ENCODE data around the gene RARB. TPM values are rescaled to one million over a fixed set of nuclear protein-coding genes. Genes with fewer than 3 reads are reported as not detected.

The RARB gene
- total RNA-seq, 1 experiment from 2014 or later: 29.9 TPM

DNA sequence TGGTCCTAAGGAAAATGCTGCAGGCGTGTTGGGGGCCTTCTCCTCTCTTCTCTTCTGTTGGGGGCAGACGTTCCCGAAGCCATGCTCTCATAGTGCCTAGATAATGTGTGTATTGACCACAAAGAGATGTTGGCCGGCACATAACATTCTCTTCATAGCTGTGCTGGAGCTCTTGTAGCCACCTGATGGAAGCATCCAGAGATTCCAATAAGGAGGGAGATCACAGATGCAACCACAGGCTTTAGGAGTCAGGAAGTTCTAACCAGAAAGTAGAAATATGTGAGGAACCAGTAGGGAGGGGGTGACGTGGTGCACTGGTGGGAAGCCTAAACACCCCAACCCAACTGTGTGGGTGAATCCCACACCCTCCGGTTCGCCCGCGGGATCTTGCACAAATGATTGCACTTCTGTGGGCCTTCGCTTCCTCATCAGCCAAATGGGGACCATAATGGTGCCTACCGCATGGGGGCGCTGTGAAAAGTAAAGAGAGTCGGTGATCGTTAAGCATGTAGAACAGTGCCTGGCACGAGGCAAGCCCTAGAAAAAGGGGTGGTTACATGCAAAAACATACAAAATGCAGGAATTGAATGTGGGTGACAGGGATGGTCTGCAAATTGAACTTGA, 148.9 kb downstream of the RARB start:
- in situ Hi-C loops (cut with HindIII; ENCODE audit: low pct_unique_long_range_greater_than_20kb, low sequenced_read_pairs): no loop called here
- no peak for DNase-seq (ENCODE audit: low read depth)

DNA sequence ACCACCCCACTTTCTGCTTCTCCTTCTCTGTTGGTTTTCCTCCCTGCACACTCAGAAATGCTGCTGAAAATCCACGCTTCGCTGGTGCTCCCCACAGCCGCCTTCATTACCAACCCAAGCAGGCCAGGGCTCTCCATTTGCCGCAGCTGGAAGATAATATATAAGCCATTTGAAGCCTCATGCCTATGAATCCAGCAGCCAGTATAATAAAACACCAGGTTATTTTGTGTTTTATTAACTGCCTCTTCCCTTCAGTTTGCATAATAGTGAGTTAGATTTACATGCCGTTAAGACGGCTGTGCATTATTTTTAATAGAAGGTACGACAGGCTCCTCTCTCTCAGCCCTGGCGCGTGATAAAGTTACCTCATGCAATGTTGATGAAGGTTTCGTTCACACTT, 150.0 kb downstream of the RARB start:
- in situ Hi-C loops (cut with HindIII; ENCODE audit: low pct_unique_long_range_greater_than_20kb, low sequenced_read_pairs): no loop called here
- DNase-seq (ENCODE audit: low read depth): no peak

DNA sequence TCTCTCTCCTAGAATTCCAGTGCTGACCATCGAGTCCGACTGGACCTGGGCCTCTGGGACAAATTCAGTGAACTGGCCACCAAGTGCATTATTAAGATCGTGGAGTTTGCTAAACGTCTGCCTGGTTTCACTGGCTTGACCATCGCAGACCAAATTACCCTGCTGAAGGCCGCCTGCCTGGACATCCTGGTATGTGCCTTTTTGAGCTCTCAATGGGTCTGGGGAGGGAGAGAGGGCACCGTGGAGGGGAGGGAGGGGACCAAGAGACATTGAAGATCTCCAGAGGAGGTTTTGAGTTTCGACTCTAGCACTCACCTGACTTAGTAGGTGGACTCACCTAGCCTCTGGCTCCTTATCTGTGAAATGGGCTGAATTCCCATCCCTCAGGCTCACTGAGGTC, 152.5 kb downstream of the RARB start:
- in situ Hi-C loops (cut with HindIII; ENCODE audit: low pct_unique_long_range_greater_than_20kb, low sequenced_read_pairs): no loop called here
- no peak for DNase-seq (ENCODE audit: low read depth)

DNA sequence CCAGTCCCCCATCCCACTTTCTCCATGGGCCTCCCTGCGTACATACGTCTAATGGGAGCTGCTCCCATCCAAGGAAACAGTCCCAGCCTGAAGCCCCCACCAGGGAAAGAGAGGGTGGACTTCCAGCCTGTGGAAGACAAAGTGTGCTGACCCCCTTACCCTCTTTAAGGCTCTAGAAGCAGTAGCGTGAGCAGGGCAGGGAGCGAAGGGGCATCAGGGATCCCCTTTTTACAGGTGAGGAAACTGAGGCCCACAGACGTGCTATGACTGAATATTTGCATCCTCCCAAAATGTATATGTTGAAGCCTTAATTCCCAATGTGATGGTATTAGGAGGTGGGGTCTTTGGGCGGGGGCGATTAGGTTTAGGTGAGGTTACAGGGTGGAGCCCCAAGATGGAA, 153.3 kb downstream of the RARB start:
- no peak for DNase-seq (ENCODE audit: low read depth)
- in situ Hi-C loops (cut with HindIII; ENCODE audit: low pct_unique_long_range_greater_than_20kb, low sequenced_read_pairs): no loop called here

DNA sequence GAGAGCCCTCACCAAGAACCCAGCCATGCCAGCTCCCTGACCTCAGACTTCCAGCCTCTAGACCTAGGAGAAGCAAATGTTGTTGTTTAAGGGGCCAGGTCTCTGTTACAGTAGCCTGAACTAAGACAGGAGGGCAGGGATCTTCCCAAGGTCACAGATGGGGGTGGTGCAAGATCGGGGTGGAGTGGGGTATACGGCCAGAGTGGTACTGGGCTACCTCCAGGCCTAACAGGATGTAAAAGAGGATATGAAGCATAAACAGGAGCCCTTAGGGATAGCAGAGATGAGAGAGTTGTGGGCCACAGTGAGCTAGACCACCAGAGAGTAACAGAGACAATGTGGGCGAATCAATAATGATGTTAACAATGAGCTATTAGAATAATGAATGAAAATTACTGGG, 153.8 kb downstream of the RARB start:
- in situ Hi-C loops (cut with HindIII; ENCODE audit: low pct_unique_long_range_greater_than_20kb, low sequenced_read_pairs): no loop called here

DNA sequence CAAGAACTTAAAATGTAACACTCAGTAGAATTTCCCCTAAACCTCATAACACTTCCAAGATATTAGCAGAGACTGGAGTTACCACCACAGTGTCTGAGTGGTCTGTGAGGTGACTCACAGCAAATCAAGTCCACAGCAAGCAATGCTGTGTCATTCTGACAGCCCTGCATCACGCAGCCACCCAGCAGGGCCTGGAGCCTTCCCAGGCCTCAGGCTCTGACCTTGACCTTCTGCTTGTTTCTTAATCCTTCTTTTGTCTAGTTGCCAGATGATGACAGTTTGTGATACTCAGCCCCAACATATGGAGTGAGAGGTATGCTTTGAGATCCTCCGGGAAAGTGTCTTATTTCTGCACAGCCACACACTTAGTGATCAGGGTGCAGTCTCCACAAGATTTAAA, 154.2 kb downstream of the RARB start:
- in situ Hi-C loops (cut with HindIII; ENCODE audit: low pct_unique_long_range_greater_than_20kb, low sequenced_read_pairs): no loop called here

More for the DNA sequence above, 153.8 kb downstream of the RARB start:
- DNase-seq (ENCODE audit: low read depth): no peak

DNA sequence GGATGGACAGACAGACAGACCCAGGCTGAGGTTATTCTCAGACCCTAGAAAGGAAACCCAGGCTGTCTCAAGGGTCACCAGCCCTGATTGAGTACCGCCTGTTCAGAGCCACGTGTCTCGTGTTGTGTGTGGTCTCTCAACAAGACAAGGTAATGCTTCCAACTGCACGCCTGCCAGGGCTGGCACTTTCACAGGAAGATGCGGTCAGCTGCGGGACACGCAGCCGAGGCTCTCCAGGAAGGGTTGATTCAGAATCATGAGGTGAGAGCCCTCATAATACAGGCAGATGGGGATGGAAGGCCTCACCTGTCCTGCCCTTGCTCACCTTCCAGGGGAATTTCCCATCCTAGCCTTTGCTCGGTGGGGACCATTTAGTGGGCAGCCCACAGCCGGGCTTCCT, 155.3 kb downstream of the RARB start:
- DNase-seq (ENCODE audit: low read depth): no peak
- in situ Hi-C loops (cut with HindIII; ENCODE audit: low pct_unique_long_range_greater_than_20kb, low sequenced_read_pairs): no loop called here

More for the DNA sequence above, 154.2 kb downstream of the RARB start:
- DNase-seq (ENCODE audit: low read depth): peak; percentile 90

DNA sequence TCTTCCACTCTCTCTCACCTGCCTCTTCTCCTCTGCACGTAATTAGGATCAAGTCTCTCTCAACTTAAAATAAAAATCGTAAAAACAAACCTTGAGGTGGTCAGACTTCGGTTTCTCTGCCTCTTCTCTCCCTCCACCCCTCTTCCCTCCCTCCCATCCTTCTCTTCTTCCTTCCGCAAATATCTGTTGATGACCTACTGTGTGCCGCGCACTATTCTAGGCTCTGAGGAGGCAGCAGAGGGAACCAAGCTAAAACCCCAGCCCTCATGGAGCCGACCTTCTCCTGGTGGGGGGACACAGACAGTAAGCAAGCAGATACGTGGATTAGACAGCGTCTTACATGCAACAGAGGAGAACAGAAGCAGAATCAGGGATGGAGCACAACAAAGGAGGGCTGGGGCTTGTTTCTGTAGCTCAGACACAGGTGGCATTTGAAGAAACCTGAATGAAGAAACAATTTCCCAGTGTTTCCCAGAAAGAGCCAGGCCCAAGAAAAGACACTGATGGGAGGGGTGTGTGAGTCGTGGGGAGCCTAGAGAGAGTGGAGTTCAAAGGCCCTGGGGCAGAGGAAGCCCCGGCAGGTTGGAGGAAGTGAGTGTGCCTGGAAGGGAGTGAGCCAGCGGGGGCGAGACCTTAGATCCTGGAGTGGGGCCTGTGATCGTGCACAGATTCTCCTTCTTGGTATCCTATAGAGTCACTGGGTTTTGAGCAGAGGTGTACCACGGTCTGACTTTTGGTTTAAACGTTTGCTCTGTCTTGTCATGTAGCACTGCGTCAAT, 156.1 kb downstream of the RARB start:
- in situ Hi-C loops (cut with HindIII; ENCODE audit: low pct_unique_long_range_greater_than_20kb, low sequenced_read_pairs): no loop called here
- DNase-seq (ENCODE audit: low read depth): no peak

DNA sequence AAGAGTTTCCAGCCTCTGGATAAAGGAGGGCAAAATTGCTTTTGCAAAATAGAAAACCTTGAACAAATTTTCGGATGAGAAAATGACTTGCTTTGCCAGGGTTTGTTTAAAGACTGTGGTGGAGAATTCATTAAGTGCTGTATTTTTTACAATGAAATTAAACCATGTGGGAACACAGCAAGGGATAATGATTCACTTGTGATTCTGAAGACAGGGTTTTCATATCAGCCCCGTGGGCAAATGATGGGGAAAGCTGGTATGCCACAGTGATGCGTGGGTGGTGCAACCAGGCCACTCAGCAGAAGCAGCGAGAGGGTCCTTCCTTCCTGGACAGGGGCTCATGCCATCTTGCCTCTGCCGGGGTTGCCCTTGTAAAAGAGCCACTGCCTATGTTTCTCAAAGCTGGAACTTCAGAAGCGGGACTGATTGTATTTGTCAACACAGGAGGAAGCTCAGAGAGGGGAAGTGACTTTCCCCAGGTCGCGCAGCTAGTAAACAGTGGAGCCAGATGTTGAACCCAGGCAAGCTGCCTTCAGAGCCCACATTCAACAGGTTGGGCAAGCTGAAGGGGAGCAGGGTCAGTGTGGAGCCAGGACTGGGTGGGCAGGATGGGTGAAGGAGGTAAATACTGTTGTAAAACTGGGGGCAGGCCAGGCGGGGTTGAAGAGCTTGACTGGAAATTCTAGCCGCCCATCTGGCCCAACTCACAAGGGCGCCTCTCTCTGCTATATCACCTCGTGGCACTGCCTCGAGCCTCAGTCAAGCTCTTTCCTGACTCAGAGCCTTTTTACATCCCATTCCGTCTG, 157.5 kb downstream of the RARB start:
- no peak for DNase-seq (ENCODE audit: low read depth)
- in situ Hi-C loops (cut with HindIII; ENCODE audit: low pct_unique_long_range_greater_than_20kb, low sequenced_read_pairs): no loop called here

DNA sequence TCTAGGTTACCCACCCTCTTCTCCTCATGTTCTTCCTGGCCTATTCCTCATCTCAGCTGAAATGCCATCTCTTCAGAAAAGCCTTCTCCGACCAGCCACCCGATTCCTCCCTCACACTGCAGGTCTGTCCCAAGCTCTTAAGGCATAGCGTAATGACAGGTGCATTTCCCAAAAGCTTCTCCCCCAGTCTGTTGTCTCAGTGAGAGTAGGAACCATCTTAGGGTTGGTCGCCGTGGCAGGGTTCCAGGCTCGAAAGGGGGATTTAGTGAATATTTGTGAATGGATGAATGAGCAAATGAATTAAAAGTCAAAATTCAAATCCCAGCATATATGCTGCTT, 158.1 kb downstream of the RARB start:
- in situ Hi-C loops (cut with HindIII; ENCODE audit: low pct_unique_long_range_greater_than_20kb, low sequenced_read_pairs): no loop called here
- DNase-seq (ENCODE audit: low read depth): no peak

DNA sequence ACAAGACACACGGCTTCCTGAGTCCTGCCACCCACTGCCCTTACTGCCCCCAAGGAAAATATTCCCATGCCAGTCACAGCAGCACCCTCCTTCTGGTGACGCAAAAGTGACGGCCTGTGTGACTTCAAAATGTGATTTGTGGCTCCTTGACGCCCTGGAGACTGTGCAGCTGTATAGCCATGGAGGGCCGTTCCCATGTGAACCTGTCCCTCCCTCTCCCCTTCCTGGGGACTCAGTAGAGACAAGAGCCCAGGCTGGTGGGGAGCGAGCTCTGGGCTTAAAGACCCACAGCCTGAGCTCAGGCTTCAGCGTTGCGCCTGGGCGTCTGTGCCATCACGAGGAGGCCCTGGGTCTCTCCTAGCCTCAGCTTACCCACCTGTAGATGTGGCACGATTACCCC, 158.5 kb downstream of the RARB start:
- DNase-seq (ENCODE audit: low read depth): no peak
- in situ Hi-C loops (cut with HindIII; ENCODE audit: low pct_unique_long_range_greater_than_20kb, low sequenced_read_pairs): no loop called here

DNA sequence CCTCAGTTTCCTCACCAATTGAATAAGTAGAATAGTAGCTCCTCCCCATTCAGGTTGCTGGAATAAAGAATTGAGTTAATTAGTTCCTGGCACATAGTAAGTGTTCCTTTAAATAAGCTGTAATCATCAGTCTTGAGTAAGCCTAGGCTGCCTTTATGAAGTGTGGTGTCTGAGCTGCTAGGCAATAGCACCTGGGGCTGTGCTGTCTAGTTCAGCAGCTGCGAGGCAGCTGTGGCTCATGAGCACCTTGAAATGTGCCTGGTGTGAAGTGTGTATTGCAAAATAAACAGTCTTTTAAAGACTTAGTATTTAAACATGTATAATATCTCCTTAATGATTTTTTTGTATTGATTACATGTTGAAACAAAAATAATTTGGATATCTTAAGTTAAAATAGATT, 159.0 kb downstream of the RARB start:
- DNase-seq (ENCODE audit: low read depth): no peak
- in situ Hi-C loops (cut with HindIII; ENCODE audit: low pct_unique_long_range_greater_than_20kb, low sequenced_read_pairs): no loop called here

DNA sequence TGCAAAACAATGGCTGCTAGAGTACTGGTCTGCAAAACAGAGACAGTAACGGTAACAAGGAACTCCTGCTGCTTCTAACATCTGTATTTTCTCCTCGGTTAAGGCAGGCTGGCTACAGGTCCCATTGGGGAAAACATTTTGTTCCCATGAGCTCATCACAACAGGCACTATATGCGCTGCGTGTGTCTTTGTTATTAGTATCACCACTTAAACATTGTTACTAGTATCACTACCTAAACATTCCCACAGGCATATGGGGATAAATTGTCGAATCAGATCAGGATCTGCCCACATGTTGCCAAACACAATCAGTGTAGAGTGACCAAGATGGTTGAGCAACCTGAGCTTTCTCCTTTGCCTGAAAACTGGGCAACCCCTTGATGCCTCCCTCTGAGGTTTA, 159.5 kb downstream of the RARB start:
- in situ Hi-C loops (cut with HindIII; ENCODE audit: low pct_unique_long_range_greater_than_20kb, low sequenced_read_pairs): no loop called here
- DNase-seq (ENCODE audit: low read depth): no peak

DNA sequence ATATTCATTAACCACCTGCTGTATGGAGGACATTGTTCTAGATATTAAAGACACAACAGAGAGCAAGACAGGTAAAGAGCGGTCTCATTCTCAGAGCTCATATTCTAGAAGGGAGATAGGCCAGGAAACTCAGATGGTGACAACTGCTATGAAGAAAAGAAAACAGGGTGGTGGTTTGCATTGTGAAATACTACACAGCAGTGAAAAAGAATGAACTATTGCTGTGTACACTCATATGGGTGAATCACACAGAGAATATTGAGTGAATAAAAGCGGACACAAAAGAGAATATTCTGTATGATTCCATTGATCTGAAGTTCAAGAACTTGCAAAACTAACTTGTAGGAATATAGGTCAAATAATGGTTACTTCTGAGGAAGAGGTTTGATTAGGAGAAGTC, 159.9 kb downstream of the RARB start:
- DNase-seq (ENCODE audit: low read depth): no peak
- in situ Hi-C loops (cut with HindIII; ENCODE audit: low pct_unique_long_range_greater_than_20kb, low sequenced_read_pairs): no loop called here

DNA sequence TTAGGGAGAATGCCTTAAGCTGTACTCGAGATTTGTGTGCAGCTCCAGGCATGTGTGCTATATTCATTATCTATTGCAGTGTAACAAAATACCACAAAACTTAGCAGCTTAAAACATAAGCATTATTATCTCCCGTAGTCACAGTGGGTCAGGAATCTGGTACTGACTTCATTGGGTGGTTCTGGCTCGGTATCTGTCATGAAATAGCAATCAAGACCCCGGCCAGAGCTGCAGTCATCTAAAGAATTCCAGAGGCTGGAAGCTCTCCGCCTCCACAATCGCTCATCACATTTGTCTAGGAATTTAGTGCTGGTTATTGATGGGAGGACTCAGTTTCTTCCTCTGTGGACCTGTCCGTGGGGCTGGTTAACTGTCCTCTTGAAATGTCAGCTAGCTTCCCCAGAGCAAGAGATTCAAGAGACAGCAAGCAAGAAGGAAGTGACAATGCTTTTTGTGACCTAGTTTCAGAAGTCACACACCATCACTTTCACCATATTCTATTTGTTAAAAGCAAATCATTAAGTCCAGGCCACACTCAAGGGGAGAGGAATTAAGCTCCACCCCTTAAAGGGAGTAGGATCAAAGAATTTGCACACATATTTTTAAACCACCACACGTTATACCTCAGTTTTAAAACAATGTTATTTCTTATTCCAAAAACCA, 160.5 kb downstream of the RARB start:
- no peak for DNase-seq (ENCODE audit: low read depth)
- in situ Hi-C loops (cut with HindIII; ENCODE audit: low pct_unique_long_range_greater_than_20kb, low sequenced_read_pairs): no loop called here

DNA sequence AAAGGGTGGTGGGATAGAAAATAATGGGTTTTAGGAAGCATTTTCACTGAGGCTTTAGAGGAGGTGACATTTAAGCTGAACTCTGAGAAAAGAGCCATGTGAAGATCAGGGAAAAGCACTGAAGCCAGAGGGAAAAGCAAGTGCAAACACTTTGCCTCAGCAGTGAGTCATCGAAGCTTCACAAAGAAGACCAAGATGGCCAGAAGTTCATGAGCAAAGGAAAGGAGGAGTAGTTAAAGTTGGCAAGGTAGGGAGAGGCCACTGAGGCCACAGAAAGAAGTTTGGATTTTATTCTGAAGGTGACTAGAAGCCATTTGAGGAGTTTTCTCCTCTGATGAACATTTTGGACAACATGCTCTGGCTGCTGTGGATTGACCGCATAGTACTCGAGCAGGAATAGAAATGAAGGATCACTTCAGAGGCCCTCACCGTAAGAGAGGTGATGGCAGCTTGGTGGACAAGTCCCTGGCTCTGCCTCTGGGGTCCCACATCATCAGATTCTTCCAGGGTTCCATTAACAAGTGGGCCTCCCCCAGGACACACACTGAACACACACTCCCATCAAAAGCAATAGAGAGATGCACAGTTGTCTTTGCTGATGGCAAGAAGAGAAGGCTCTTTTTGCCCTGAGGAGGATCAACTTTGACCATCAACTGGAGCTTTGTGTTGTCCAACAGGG, 161.2 kb downstream of the RARB start:
- in situ Hi-C loops (cut with HindIII; ENCODE audit: low pct_unique_long_range_greater_than_20kb, low sequenced_read_pairs): no loop called here
- no peak for DNase-seq (ENCODE audit: low read depth)

DNA sequence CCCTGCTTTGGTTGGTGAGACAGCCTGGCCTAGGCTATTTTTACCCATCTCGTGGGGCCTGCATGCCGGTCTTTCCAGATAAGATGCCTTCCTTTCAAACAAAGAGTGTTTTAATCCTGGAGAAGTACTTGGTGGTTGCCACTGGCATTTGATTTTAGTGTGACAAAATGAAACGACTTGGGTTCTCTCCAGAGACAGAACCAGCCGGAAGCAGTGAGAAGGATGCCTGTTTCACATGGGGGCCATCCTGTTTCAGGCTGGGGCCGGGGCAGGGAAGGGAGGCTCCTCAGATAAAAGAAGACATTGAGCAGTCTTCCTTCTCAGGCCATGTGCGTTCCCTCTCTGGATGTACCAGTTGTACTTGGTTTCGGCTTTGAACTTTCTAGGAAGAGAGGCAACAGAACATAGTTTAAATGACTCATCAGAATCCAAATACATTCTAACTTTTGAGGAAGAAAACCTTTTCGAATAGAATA, 161.8 kb downstream of the RARB start:
- in situ Hi-C loops (cut with HindIII; ENCODE audit: low pct_unique_long_range_greater_than_20kb, low sequenced_read_pairs): no loop called here
- DNase-seq (ENCODE audit: low read depth): no peak

DNA sequence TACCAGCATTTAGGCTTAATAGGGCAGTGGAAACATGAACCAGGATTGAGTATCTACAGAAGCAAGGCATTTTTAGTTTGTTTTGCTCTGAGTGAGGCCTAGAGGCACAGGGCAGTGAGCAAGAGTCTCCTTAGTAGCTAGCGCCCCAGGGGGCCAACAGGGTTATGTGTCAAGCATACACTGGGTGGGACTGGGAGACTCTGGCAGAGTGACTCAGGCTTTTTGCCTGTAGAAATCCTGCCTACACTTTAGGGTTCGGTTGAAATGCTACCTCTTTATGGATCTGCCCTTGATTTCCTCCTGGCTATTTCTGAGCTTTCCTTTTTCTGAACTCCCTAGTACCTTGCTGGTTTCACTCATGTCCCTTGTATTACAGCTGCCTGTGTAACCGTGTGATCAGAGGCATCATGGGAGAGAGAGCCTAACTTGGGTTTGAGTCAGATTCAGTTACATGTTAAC, 164.5 kb downstream of the RARB start:
- DNase-seq (ENCODE audit: low read depth): peak; percentile 68
- in situ Hi-C loops (cut with HindIII; ENCODE audit: low pct_unique_long_range_greater_than_20kb, low sequenced_read_pairs): no loop called here
